Activated naive CD8-positive, alpha-beta T cell (primary cell): ENCODE measurements around the gene WBP11.
A peak's percentile ranks its signal among the peaks of the same experiment; 100 is the strongest.

Source experiments
- H3K27ac Mint-ChIP-seq: one replicate; pipeline ENCODE4 v1.8.0; 2021; ENCODE audit warnings: mixed read lengths
- H3K27me3 Mint-ChIP-seq: one replicate; pipeline ENCODE4 v1.8.0; 2021; ENCODE audit warnings: mixed read lengths
- H3K36me3 Mint-ChIP-seq: one replicate; pipeline ENCODE4 v1.8.0; 2021; ENCODE audit warnings: mixed read lengths
- H3K4me1 Mint-ChIP-seq: one replicate; pipeline ENCODE4 v1.8.0; 2021; ENCODE audit warnings: low read depth, mixed read lengths
- H3K4me3 Mint-ChIP-seq: one replicate; pipeline ENCODE4 v1.8.0; 2021; ENCODE audit warnings: mild to moderate bottlenecking, mixed read lengths
- H3K9me3 Mint-ChIP-seq: one replicate; pipeline ENCODE4 v1.8.0; 2021; ENCODE audit warnings: low read depth, mixed read lengths

Gene WBP11

GRCh38 chr12:14795028-14795448, 8.2 kb downstream of the WBP11 start:
- Mint-ChIP-seq H3K36me3 (peaks cover 15% of the 10 kb centered on the region), H3K4me3 (no peak overlapping the region), H3K9me3 (no peaks in the 10 kb centered on the region), H3K4me1 (peaks cover 5% of the 10 kb centered on the region), H3K27ac (peak overlapping the region; percentile 76), H3K27me3 (no peaks in the 10 kb centered on the region)

- Mint-ChIP-seq H3K9me3 (no peaks in the 10 kb centered on the region), H3K36me3 (peaks cover 9% of the 10 kb centered on the region), H3K27ac (no peak overlapping the region), H3K27me3 (no peaks in the 10 kb centered on the region), H3K4me3 (no peak overlapping the region), H3K4me1 (no peaks in the 10 kb centered on the region)
These were observed 17.7 kb downstream of the WBP11 start for GRCh38 chr12:14785568-14785967.

DNA sequence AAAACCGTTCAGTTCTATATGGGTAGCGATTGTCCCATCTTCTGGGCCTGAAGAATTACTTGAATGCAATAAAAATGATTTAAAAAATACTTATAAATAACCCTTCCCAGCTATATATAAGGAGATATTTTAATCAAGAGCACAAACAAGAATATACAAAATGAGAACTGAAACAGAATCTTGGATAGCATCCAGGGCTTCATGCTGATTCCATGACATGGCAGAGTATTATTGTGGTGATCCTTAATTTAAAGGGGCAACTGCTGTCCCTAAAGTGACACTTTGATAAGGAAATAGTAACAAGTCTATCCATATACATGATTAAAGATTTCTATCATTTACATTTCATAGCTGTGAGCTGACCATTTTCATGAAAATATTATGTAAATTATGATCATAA, 18.8 kb downstream of the WBP11 start:
- Mint-ChIP-seq H3K27me3 (no peaks in the 10 kb centered on the region), H3K4me1 (no peaks in the 10 kb centered on the region), H3K4me3 (no peak overlapping the region), H3K36me3 (peaks cover 5% of the 10 kb centered on the region), H3K27ac (no peak overlapping the region), H3K9me3 (no peaks in the 10 kb centered on the region)

DNA sequence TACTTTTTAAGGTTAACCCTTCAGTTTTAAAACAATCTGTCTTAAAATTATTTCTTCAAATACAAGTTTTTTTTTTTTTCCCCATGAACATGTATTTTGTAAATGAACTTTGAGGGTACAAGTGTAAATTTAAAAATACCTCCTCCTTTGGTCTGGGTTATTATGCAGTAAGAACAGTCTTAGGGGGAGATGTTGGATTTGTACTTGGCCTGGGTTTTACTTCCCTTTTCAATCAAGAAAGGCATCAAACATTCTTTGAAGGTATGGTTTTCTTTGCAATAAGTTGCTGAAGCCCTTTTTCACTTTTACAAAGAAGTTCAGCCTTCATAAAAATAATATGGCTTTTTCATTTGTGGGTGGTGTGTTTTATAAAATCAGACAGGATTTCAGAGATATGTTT, 20.5 kb downstream of the WBP11 start:
- Mint-ChIP-seq H3K27ac (no peak overlapping the region), H3K36me3 (peaks cover 5% of the 10 kb centered on the region), H3K27me3 (no peaks in the 10 kb centered on the region), H3K4me1 (no peaks in the 10 kb centered on the region), H3K4me3 (no peak overlapping the region), H3K9me3 (no peaks in the 10 kb centered on the region)

- Mint-ChIP-seq H3K4me3 (no peak overlapping the region), H3K9me3 (no peaks in the 10 kb centered on the region), H3K27me3 (no peaks in the 10 kb centered on the region), H3K4me1 (peaks cover 4% of the 10 kb centered on the region), H3K27ac (no peak overlapping the region), H3K36me3 (peaks cover 2% of the 10 kb centered on the region)
These were observed 21.7 kb downstream of the WBP11 start for GRCh38 chr12:14781563-14781962.

- H3K27me3 Mint-ChIP-seq: no peaks in the 10 kb centered on the region
- H3K9me3 Mint-ChIP-seq: no peaks in the 10 kb centered on the region
- H3K27ac Mint-ChIP-seq: no peak overlapping the region
- peaks cover 11% of the 10 kb centered on the region for H3K4me1 Mint-ChIP-seq
- H3K36me3 Mint-ChIP-seq: peaks cover 2% of the 10 kb centered on the region
- no peak overlapping the region for H3K4me3 Mint-ChIP-seq
These were observed 22.4 kb downstream of the WBP11 start for GRCh38 chr12:14780859-14781258.

- no peaks in the 10 kb centered on the region for H3K36me3 Mint-ChIP-seq
- no peaks in the 10 kb centered on the region for H3K9me3 Mint-ChIP-seq
- H3K4me3 Mint-ChIP-seq: no peak overlapping the region
- H3K4me1 Mint-ChIP-seq: peaks cover 21% of the 10 kb centered on the region
- no peak overlapping the region for H3K27ac Mint-ChIP-seq
- no peaks in the 10 kb centered on the region for H3K27me3 Mint-ChIP-seq
These were observed 23.4 kb downstream of the WBP11 start for GRCh38 chr12:14779834-14780233.

DNA sequence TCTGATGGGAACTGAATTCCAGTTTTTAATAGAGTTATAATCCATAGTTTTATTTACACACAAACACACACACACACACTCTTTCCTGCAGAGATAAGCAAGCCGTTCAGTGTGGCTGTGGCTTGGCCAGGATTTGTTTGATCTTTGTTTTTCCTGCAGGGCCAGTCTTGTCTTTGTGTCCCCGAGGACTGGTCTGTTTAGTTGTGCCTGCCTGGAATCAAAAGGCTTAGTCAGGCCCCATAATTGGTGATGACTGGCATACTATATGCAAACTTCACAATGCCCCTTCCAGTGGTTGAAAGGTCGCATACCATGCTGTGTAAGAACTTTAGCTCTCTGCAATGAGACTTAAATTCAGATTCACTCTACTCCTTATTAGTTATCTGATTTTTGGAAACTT, 26.0 kb downstream of the WBP11 start:
- Mint-ChIP-seq H3K4me3 (no peak overlapping the region), H3K4me1 (peaks cover 42% of the 10 kb centered on the region), H3K9me3 (no peaks in the 10 kb centered on the region), H3K27ac (no peak overlapping the region), H3K36me3 (no peaks in the 10 kb centered on the region), H3K27me3 (no peaks in the 10 kb centered on the region)

DNA sequence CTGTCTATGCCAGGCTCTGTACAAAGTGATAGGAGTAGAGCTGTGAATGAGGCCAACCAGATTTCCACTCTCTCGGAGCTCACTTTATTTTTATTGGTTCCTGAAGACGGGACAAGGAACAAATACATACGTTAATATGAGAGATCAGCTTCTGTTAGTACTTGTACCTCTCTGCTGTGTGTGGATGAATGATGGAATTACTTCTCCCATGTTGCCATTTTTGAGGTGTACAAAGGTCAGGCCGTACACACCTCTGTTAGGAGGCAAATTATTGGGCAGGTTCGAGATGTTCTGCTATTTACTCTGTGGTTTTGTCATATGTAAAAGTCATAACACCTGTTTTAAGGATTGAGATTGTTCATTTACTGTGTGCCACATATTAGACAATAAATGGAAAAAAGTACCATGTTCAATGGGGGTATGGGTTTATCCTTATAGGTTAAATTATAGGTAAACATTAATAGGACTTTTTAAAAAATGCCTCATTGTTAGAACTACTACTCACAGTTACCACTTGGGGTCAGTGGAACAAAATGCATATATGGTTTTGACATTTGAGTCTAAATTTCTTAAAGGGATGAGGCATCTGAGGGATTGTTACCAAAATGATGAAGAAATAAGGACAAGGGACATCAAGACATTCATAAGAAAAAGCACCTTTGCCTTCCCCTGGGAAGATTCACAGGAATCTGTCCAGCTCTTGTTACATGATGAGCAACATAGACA, 26.9 kb downstream of the WBP11 start:
- H3K36me3 Mint-ChIP-seq: no peaks in the 10 kb centered on the region
- H3K27ac Mint-ChIP-seq: peak overlapping the region; percentile 96
- peak overlapping the region; percentile 97 for H3K4me3 Mint-ChIP-seq
- peaks cover 49% of the 10 kb centered on the region for H3K4me1 Mint-ChIP-seq
- H3K27me3 Mint-ChIP-seq: no peaks in the 10 kb centered on the region
- H3K9me3 Mint-ChIP-seq: no peaks in the 10 kb centered on the region

- H3K27me3 Mint-ChIP-seq: no peaks in the 10 kb centered on the region
- peak overlapping the region; percentile 96 for H3K27ac Mint-ChIP-seq
- no peaks in the 10 kb centered on the region for H3K36me3 Mint-ChIP-seq
- peak overlapping the region; percentile 97 for H3K4me3 Mint-ChIP-seq
- peaks cover 53% of the 10 kb centered on the region for H3K4me1 Mint-ChIP-seq
- no peaks in the 10 kb centered on the region for H3K9me3 Mint-ChIP-seq
These were observed 27.7 kb downstream of the WBP11 start for GRCh38 chr12:14775636-14775980.

- Mint-ChIP-seq H3K27ac (peak overlapping the region; percentile 96), H3K27me3 (no peaks in the 10 kb centered on the region), H3K36me3 (no peaks in the 10 kb centered on the region), H3K4me1 (peaks cover 53% of the 10 kb centered on the region), H3K9me3 (no peaks in the 10 kb centered on the region), H3K4me3 (peak overlapping the region; percentile 97)
These were observed 28.2 kb downstream of the WBP11 start for GRCh38 chr12:14774906-14775635.

DNA sequence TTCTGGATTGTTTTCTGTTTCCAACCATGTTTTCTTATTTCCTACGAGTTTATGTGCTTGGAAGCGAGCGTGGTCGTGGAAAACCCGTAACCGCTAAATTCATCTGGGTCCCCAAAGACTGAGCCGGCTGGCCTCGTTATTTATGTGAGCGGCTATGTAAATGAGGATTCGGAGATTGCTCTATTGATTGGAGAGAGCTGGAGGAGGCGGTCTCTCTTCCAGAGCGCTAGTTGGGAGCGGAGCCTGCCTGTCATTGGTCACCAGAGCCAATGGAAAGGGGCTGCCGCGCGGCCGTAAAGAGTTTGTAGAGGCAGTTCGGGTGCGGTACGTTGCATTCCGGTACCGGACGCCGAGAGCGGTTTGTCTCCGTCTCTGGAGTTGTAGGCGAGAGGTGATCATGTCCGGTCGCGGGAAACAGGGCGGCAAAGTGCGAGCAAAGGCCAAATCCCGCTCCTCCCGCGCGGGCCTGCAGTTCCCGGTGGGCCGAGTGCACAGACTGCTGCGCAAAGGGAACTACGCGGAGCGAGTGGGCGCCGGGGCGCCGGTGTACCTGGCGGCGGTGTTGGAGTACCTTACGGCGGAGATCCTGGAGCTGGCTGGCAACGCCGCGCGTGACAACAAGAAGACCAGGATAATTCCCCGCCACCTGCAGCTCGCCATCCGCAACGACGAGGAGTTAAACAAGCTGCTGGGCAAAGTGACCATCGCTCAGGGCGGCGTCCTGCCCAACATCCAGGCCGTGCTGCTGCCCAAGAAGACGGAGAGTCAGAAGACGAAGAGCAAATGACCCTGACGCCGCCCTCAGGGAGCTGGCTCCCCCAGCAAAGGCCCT, 29.0 kb downstream of the WBP11 start:
- no peaks in the 10 kb centered on the region for H3K27me3 Mint-ChIP-seq
- H3K4me1 Mint-ChIP-seq: peaks cover 53% of the 10 kb centered on the region
- H3K27ac Mint-ChIP-seq: peak overlapping the region; percentile 96
- peak overlapping the region; percentile 97 for H3K4me3 Mint-ChIP-seq
- H3K9me3 Mint-ChIP-seq: no peaks in the 10 kb centered on the region
- H3K36me3 Mint-ChIP-seq: no peaks in the 10 kb centered on the region

DNA sequence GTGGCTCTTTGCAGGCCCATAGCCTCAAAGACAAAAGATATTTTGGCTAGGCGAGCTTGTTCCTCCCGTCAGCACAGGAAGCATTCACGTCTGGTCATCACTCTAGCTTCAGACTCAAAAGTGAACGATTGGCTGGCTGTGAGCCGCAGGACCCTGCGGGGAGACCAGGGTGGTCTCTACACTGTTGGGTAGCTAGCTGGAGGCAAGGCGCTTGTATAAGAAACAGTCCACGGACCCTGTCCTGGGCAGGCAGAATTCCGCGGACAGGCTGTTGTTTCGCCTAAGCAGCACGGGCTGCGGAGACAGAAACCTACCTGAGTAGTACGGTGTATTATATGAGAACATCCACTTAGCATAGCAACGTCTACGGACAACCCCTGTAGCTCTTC, 29.6 kb downstream of the WBP11 start:
- Mint-ChIP-seq H3K4me3 (peak overlapping the region; percentile 97), H3K9me3 (no peaks in the 10 kb centered on the region), H3K27ac (peak overlapping the region; percentile 96), H3K27me3 (no peaks in the 10 kb centered on the region), H3K4me1 (peaks cover 56% of the 10 kb centered on the region), H3K36me3 (peaks cover 2% of the 10 kb centered on the region)

GRCh38 chr12:14772946-14773345, 30.3 kb downstream of the WBP11 start:
- Mint-ChIP-seq H3K27me3 (no peaks in the 10 kb centered on the region), H3K4me3 (peak overlapping the region; percentile 97), H3K36me3 (peaks cover 4% of the 10 kb centered on the region), H3K4me1 (peaks cover 60% of the 10 kb centered on the region), H3K9me3 (no peaks in the 10 kb centered on the region), H3K27ac (peak overlapping the region; percentile 96)

DNA sequence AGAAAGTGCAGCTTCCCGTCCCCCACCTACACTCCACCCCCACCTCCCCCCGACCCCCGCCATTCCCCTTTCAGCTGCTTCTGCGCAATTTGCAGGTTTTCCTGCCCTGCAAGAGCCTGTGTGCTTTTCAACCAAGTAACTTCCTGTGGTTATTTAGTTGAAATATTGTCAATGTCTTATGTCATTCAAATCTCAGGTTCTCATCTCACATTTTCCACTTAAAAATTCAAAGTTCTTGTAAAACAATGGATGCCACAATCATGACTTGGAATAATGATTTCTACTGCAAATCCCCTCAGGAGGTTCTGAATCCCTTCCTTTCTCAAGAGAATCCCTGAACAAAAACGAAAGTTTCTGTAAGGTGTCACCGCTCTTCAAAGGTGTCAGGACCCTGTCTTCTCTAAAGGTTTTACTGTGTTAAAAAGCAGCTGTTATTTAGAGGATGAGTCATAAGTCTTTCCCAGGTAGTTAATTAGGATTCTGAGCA, 31.6 kb downstream of the WBP11 start:
- Mint-ChIP-seq H3K27ac (peak overlapping the region; percentile 94), H3K4me1 (peaks cover 69% of the 10 kb centered on the region), H3K27me3 (no peaks in the 10 kb centered on the region), H3K9me3 (no peaks in the 10 kb centered on the region), H3K4me3 (peak overlapping the region; percentile 96), H3K36me3 (peaks cover 15% of the 10 kb centered on the region)
